Breast epithelium (tissue), 4 donors: ENCODE results near the gene TOB1. TPM values are rescaled to one million over a fixed set of nuclear protein-coding genes. Genes with fewer than 3 reads are reported as not detected.

Experiments
- DNase-seq, 2 donors: peaks; one replicate each; pipeline ENCODE4 v3.0.0-alpha.2; 2019; ENCODE audit warnings: low spot score in 2 of 2
- H3K27ac ChIP-seq, 2 donors: fragments of 200-600 bp; sonication (generic) in 1 of 2; one replicate each; pipeline ENCODE4 v1.5.1; 2016 to 2019; ENCODE audit warnings: mild to moderate bottlenecking in 1 of 2
- H3K27me3 ChIP-seq, 2 donors: fragments of 200-600 bp; sonication (generic) in 1 of 2; one replicate each; pipeline versions ENCODE4 v1.5.1 to v1.6.0; 2017 to 2019; ENCODE audit warnings: control low read depth in 1 of 2, mild to moderate bottlenecking in 1 of 2
- H3K36me3 ChIP-seq: fragments of 200-600 bp; one replicate; pipeline ENCODE4 v1.5.1; 2019
- H3K4me1 ChIP-seq, 2 donors: fragments of 200-600 bp; sonication (generic); one replicate each; pipeline ENCODE4 v1.5.1; 2016 to 2019; ENCODE audit warnings: control low read depth in 1 of 2
- H3K4me3 ChIP-seq, 3 donors: fragments of 200-600 bp; sonication (generic); 1 replicate in 2 of 3; 2 replicates in 1 of 3; pipeline ENCODE4 v1.5.1; 2016 to 2019; ENCODE audit warnings: mild to moderate bottlenecking in 3 of 3, moderate library complexity in 2 of 3
- H3K9me3 ChIP-seq, 2 donors: fragments of 200-600 bp; sonication (generic) in 1 of 2; one replicate each; pipeline ENCODE4 v1.5.1; 2016 to 2019; ENCODE audit warnings: control low read depth in 1 of 2
- CTCF ChIP-seq, 3 donors: fragments of 450-650 bp; IDR thresholded peaks; one replicate each; pipeline ENCODE4 v1.5.1; 2016 to 2017; ENCODE audit warnings: antibody characterized with exemption in 3 of 3, mild to moderate bottlenecking in 3 of 3, moderate library complexity in 3 of 3
- POLR2A ChIP-seq: fragments of 450-650 bp; IDR thresholded peaks from one replicate; pipeline ENCODE4 v1.6.1; 2016; ENCODE audit warnings: antibody characterized with exemption, mild to moderate bottlenecking, moderate library complexity
- POLR2AphosphoS5 ChIP-seq, 3 donors: sonication (generic); formaldehyde crosslinking; IDR thresholded peaks; one replicate each; pipeline ENCODE4 v1.6.1; 2017; ENCODE audit warnings: antibody characterized with exemption in 3 of 3
- intact Hi-C: fragments of 100-400 bp; cut with DNase I; formaldehyde crosslinking; loops from one replicate; pipeline ENCODE4 v1.15.1; 2023; ENCODE audit warnings: low total_unique reads
- total RNA-seq, 3 donors: library from RNA; depleted of rRNA; stranded (reverse); fragments of >200 nt; gene quantifications; one replicate each; pipeline ENCODE4 v1.1.0, GENCODE V29; 2016

Gene TOB1
- total RNA-seq, 3 donors from 2014 or later = 12.6 to 145 (median 54.1) TPM

DNA sequence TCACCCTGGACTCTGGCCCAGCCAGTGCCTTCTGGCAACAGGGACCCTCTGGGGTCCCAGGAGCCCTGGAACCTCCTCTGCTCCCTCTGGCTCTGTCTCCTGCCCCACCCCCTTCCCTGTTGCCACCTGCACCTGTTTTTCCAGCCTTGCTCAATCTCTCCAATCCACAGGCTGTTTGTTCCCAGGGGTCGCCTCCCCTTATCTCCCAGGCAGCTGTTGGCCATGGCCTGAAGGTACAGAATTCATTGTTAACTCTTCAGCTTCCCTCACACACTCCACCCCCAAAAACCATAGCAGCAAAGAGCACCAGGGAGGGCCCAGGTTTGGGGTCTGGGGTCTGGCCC is 39.3 kb upstream of the TOB1 start:
- Histone ChIP-seq H3K4me1 (peaks cover 15 to 47% of the 10 kb centered on the region in 2 donors), H3K27me3 (no peaks in the 10 kb centered on the region), H3K4me3 (no peak overlapping the region), H3K27ac (peak overlapping the region; percentile 96 to 97), H3K9me3 (no peaks in the 10 kb centered on the region), H3K36me3 (no peaks in the 10 kb centered on the region)
- intact Hi-C loops = no loop called here
- DNase-seq = no peak
- TF ChIP-seq POLR2AphosphoS5 (IDR thresholded peaks at IDR 0.05) (no peak), CTCF (IDR thresholded peaks at IDR 0.05) (no peak), POLR2A (no peak)

DNA sequence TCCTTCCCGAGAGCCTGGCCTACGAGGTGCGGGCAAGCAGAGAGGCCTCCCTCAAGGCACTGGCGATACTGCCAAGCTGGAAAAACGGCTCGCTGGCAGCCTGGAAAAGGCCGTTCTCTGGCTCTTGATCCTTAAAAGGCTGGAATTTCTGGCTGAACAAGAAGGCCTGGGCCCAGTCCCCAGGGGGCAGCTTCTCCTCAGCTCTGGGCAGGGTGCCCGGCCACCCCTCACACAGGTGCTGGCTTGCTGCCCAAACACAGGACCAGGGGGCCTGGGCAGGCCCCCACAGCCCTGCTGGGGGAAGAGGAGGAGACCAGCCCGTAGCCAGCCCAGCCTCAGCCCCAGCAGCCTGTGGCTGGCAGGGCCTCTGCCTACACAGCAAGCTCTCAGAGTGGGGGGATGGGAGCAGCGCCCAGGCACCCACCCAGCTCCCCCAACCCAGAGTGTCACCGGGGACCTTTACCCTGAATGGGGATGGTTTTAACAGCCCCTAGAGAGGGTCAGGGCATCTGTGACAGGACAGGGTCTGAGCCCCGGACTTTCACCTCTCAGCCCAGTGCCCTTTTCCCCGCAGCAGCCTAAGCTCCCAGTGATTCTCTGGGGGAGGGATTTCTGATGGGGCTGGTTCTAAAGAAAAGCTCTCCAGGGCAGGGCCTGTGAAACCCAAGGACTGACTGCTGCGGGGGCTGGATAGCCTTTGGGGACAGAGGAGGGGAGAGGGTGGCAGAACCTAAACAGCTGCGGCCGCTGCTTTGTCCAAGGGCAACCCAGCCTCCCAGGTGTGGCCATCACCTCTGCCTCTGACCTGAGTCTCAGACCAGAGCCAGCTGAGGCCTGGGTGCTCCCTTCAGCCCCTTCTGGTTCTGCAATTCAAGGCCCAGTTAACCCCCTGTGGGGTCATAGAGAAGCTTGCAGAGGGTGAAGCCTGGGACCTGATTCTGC is 38.6 kb upstream of the TOB1 start:
- Histone ChIP-seq H3K27me3 (no peaks in the 10 kb centered on the region), H3K9me3 (no peaks in the 10 kb centered on the region), H3K4me3 (peak overlapping the region in 1 of 3 donors; percentile 41), H3K27ac (peak overlapping the region; percentile 96 to 97), H3K36me3 (no peaks in the 10 kb centered on the region), H3K4me1 (peaks cover 9 to 41% of the 10 kb centered on the region in 2 donors)
- intact Hi-C loops = no loop called here
- peak; percentile 90 for DNase-seq
- peak; percentile 61 to 77 (median 72) for TF ChIP-seq POLR2AphosphoS5 (IDR thresholded peaks at IDR 0.05)
- TF ChIP-seq POLR2A = no peak
- TF ChIP-seq CTCF (IDR thresholded peaks at IDR 0.05) = no peak

GRCh38 chr17:50903604-50904517 is 37.7 kb upstream of the TOB1 start:
- H3K4me1 ChIP-seq = peaks cover 8 to 34% of the 10 kb centered on the region in 2 donors
- no peaks in the 10 kb centered on the region for H3K9me3 ChIP-seq
- H3K27me3 ChIP-seq = no peaks in the 10 kb centered on the region
- no peaks in the 10 kb centered on the region for H3K36me3 ChIP-seq
- H3K4me3 ChIP-seq = no peak overlapping the region
- peak overlapping the region; percentile 96 to 97 for H3K27ac ChIP-seq
- TF ChIP-seq CTCF (IDR thresholded peaks at IDR 0.05) = no peak
- TF ChIP-seq POLR2A = no peak
- TF ChIP-seq POLR2AphosphoS5 (IDR thresholded peaks at IDR 0.05) = no peak
- intact Hi-C loops = no loop called here
- DNase-seq = no peak

DNA sequence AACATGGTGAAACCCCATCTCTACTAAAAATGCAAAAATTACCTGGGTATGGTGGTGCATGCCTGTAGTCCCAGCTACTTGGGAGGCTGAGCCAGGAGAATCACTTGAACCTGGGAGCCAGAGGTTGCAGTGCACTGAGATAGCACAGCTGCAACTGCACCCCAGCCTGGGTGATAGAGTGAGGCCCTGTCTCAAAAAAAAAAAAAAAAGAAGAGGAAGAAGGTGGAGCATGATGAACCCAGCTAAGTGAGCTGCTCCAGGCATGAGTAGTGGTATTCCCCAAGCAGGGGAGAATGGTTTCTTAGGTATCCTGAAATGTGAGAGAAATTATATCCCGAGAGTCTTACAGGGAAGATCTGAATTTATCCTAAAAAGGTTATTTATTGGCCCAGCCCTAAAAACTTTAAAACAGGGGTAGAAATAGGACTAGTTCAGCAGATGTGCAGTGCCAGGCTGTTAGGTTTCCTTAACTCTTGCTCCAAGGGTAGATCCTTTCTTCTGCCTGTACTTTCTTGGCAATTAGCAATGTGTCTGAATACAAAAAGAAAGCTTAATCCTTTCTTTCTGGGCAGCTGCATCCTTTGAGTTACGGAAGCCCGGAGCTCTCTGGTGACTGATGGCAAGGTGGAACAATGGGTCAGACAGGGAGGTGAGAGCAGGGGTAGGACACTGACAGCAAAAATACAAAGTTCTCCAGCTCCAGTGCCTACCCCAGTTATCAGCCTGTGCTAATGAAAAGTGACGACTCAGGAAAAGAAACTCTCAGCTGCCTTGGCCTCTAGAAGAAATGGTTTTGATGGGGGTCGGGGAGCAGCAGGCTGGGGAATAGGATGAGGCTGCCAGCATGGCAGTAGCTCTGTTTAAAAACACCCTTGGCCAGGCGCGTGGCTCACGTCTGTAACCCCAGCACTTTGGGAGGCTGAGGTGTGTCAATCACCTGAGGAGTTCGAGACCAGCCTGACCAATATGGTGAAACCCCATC is 36.5 kb upstream of the TOB1 start:
- intact Hi-C loops = no loop called here

More for the DNA sequence above, 36.5 kb upstream of the TOB1 start:
- Histone ChIP-seq H3K27me3 (no peaks in the 10 kb centered on the region), H3K4me3 (no peak overlapping the region), H3K36me3 (no peaks in the 10 kb centered on the region), H3K9me3 (no peaks in the 10 kb centered on the region), H3K27ac (peak overlapping the region; percentile 96 to 97), H3K4me1 (peaks cover 8 to 27% of the 10 kb centered on the region in 2 donors)
- DNase-seq = no peak
- TF ChIP-seq CTCF (IDR thresholded peaks at IDR 0.05) (no peak), POLR2A (no peak), POLR2AphosphoS5 (IDR thresholded peaks at IDR 0.05) (no peak)
